IPS-20b (cell line): ENCODE measurements around the gene CCDC138.

Experiments used
- H3K27ac ChIP-seq: one replicate; pipeline ENCODE4 v1.5.1; 2013; ENCODE audit warnings: low read length
- H3K27me3 ChIP-seq: 2 replicates; pipeline ENCODE4 v1.6.1; 2013; ENCODE audit warnings: mild to moderate bottlenecking, low read length, inconsistent platforms; ENCODE audit not compliant: insufficient read depth
- H3K36me3 ChIP-seq: 2 replicates; pipeline ENCODE4 v1.6.1; 2013; ENCODE audit warnings: low read depth, mild to moderate bottlenecking, inconsistent platforms, low read length, moderate library complexity; ENCODE audit not compliant: insufficient read depth
- H3K4me1 ChIP-seq: 2 replicates; pipeline ENCODE4 v1.6.1; 2013; ENCODE audit warnings: mild to moderate bottlenecking, control low read depth, inconsistent platforms, low read length, moderate library complexity; ENCODE audit not compliant: insufficient read depth
- H3K4me3 ChIP-seq: 2 replicates; pipeline ENCODE4 v1.5.1; 2013; ENCODE audit warnings: mild to moderate bottlenecking, low read length, inconsistent platforms
- H3K9ac ChIP-seq: 2 replicates; pipeline ENCODE4 v1.6.1; 2013; ENCODE audit warnings: low read depth, mild to moderate bottlenecking, inconsistent platforms, low read length, moderate library complexity
- H3K9me3 ChIP-seq: 2 replicates; pipeline ENCODE4 v1.6.1; 2013; ENCODE audit warnings: mild to moderate bottlenecking, low read depth, low read length, inconsistent platforms; ENCODE audit not compliant: insufficient read depth

The CCDC138 gene

GRCh38 chr2:108806371-108807113 is 20.0 kb downstream of the CCDC138 start:
- H3K4me3 ChIP-seq: no peak overlapping the region
- H3K9me3 ChIP-seq: peaks cover 20% of the 10 kb centered on the region
- H3K9ac ChIP-seq: no peak overlapping the region
- peaks cover 80% of the 10 kb centered on the region for H3K36me3 ChIP-seq
- H3K4me1 ChIP-seq: no peaks in the 10 kb centered on the region
- H3K27me3 ChIP-seq: no peaks in the 10 kb centered on the region
- H3K27ac ChIP-seq: no peak overlapping the region

- H3K4me3 ChIP-seq: no peak overlapping the region
- peaks cover 84% of the 10 kb centered on the region for H3K36me3 ChIP-seq
- no peaks in the 10 kb centered on the region for H3K27me3 ChIP-seq
- H3K27ac ChIP-seq: no peak overlapping the region
- H3K4me1 ChIP-seq: no peaks in the 10 kb centered on the region
- no peak overlapping the region for H3K9ac ChIP-seq
- H3K9me3 ChIP-seq: peaks cover 20% of the 10 kb centered on the region
Measured at GRCh38 chr2:108809936-108810335, 23.4 kb downstream of the CCDC138 start.

- Histone ChIP-seq H3K9ac (no peak overlapping the region), H3K4me3 (no peak overlapping the region), H3K27me3 (no peaks in the 10 kb centered on the region), H3K9me3 (peaks cover 20% of the 10 kb centered on the region), H3K36me3 (peaks cover 82% of the 10 kb centered on the region), H3K27ac (no peak overlapping the region), H3K4me1 (no peaks in the 10 kb centered on the region)
Measured at GRCh38 chr2:108810993-108811957, 24.7 kb downstream of the CCDC138 start.

- Histone ChIP-seq H3K36me3 (peaks cover 80% of the 10 kb centered on the region), H3K27me3 (no peaks in the 10 kb centered on the region), H3K4me3 (no peak overlapping the region), H3K9ac (no peak overlapping the region), H3K4me1 (no peaks in the 10 kb centered on the region), H3K9me3 (peaks cover 14% of the 10 kb centered on the region), H3K27ac (no peak overlapping the region)
Measured at GRCh38 chr2:108813732-108814131, 27.2 kb downstream of the CCDC138 start.

- Histone ChIP-seq H3K27me3 (no peaks in the 10 kb centered on the region), H3K4me3 (no peak overlapping the region), H3K9ac (no peak overlapping the region), H3K36me3 (peaks cover 59% of the 10 kb centered on the region), H3K27ac (no peak overlapping the region), H3K4me1 (no peaks in the 10 kb centered on the region), H3K9me3 (no peaks in the 10 kb centered on the region)
Measured at GRCh38 chr2:108820482-108820881, 33.9 kb downstream of the CCDC138 start.

- Histone ChIP-seq H3K36me3 (peaks cover 46% of the 10 kb centered on the region), H3K4me1 (no peaks in the 10 kb centered on the region), H3K27ac (no peak overlapping the region), H3K9me3 (no peaks in the 10 kb centered on the region), H3K27me3 (no peaks in the 10 kb centered on the region), H3K9ac (no peak overlapping the region), H3K4me3 (no peak overlapping the region)
Measured at GRCh38 chr2:108823286-108823685, 36.7 kb downstream of the CCDC138 start.

- H3K9me3 ChIP-seq: no peaks in the 10 kb centered on the region
- peaks cover 36% of the 10 kb centered on the region for H3K36me3 ChIP-seq
- no peaks in the 10 kb centered on the region for H3K27me3 ChIP-seq
- no peaks in the 10 kb centered on the region for H3K4me1 ChIP-seq
- no peak overlapping the region for H3K9ac ChIP-seq
- no peak overlapping the region for H3K27ac ChIP-seq
- no peak overlapping the region for H3K4me3 ChIP-seq
Measured at GRCh38 chr2:108824316-108825070, 37.9 kb downstream of the CCDC138 start.

- H3K4me3 ChIP-seq: no peak overlapping the region
- H3K27ac ChIP-seq: no peak overlapping the region
- H3K27me3 ChIP-seq: no peaks in the 10 kb centered on the region
- H3K4me1 ChIP-seq: no peaks in the 10 kb centered on the region
- no peaks in the 10 kb centered on the region for H3K9me3 ChIP-seq
- H3K9ac ChIP-seq: no peak overlapping the region
- H3K36me3 ChIP-seq: peaks cover 28% of the 10 kb centered on the region
Measured at GRCh38 chr2:108825254-108825653, 38.7 kb downstream of the CCDC138 start.

- Histone ChIP-seq H3K4me1 (no peaks in the 10 kb centered on the region), H3K9ac (no peak overlapping the region), H3K27me3 (no peaks in the 10 kb centered on the region), H3K9me3 (no peaks in the 10 kb centered on the region), H3K36me3 (peaks cover 24% of the 10 kb centered on the region), H3K4me3 (no peak overlapping the region), H3K27ac (no peak overlapping the region)
Measured at GRCh38 chr2:108825736-108826135, 39.2 kb downstream of the CCDC138 start.

GRCh38 chr2:108829578-108830310 is 43.2 kb downstream of the CCDC138 start:
- Histone ChIP-seq H3K9ac (no peak overlapping the region), H3K27me3 (no peaks in the 10 kb centered on the region), H3K9me3 (no peaks in the 10 kb centered on the region), H3K4me1 (peaks cover 4% of the 10 kb centered on the region; the same call in 1 of the 2 replicates), H3K4me3 (no peak overlapping the region), H3K27ac (no peak overlapping the region), H3K36me3 (peaks cover 17% of the 10 kb centered on the region)

- H3K27ac ChIP-seq: no peak overlapping the region
Measured at GRCh38 chr2:108833219-108833618, 46.6 kb downstream of the CCDC138 start.

More at GRCh38 chr2:108833219-108833618, 46.6 kb downstream of the CCDC138 start:
- H3K36me3 ChIP-seq: peaks cover 23% of the 10 kb centered on the region; the same call in 1 of the 2 replicates
- peaks cover 4% of the 10 kb centered on the region; the same call in 1 of the 2 replicates for H3K4me1 ChIP-seq
- H3K9ac ChIP-seq: no peak overlapping the region
- H3K4me3 ChIP-seq: no peak overlapping the region
- H3K27me3 ChIP-seq: no peaks in the 10 kb centered on the region
- peaks cover 11% of the 10 kb centered on the region; the same call in 1 of the 2 replicates for H3K9me3 ChIP-seq
